Pancreas (tissue), 10 donors: ENCODE measurements around the gene FITM2. TPM values are rescaled to one million over a fixed set of nuclear protein-coding genes. Genes with fewer than 3 reads are reported as not detected.

Experiments
- ATAC-seq, 4 donors: fragments of 200-7000 bp; cut with Tn5 transposase; one replicate each; pipeline versions ENCODE4 v1.8.0 to v1.9.1; 2020; ENCODE audit warnings: mild to moderate bottlenecking in 4 of 4, moderate library complexity in 4 of 4
- DNase-seq, 6 donors: peaks; one replicate each; pipeline ENCODE4 v3.0.0-alpha.2; 2020
- FAIRE-seq: peaks from 2 replicates; lab custom pipeline; 2012; peaks lifted over from hg19 to GRCh38; lab: Jason Lieb, UNC
- H3K27ac ChIP-seq, 4 donors: fragments of 200-600 bp; sonication (generic); 1 replicate in 3 of 4; 2 replicates in 1 of 4; pipeline versions ENCODE4 v1.5.0 to v1.8.0; 2020
- H3K27me3 ChIP-seq, 4 donors: fragments of 200-600 bp; one replicate each; pipeline ENCODE4 v1.8.0; 2021
- H3K36me3 ChIP-seq, 3 donors: fragments of 200-600 bp; sonication (generic) in 1 of 3; one replicate each; pipeline versions ENCODE4 v1.5.0 to v1.8.0; 2020 to 2021
- H3K4me1 ChIP-seq, 3 donors: fragments of 200-600 bp; one replicate each; pipeline ENCODE4 v1.8.0; 2021
- H3K4me3 ChIP-seq, 4 donors: fragments of 200-600 bp; sonication (generic) in 2 of 4; one replicate each; pipeline versions ENCODE4 v1.5.0 to v1.8.0; 2020 to 2021
- H3K9me3 ChIP-seq, 4 donors: fragments of 200-600 bp; one replicate each; pipeline ENCODE4 v1.8.0; 2021
- CTCF ChIP-seq, 4 donors: fragments of 200-600 bp; sonication (generic) in 3 of 4; IDR thresholded peaks; one replicate each; pipeline versions ENCODE4 v1.5.0 to v1.8.0; 2021; ENCODE audit warnings: antibody characterized with exemption in 4 of 4
- WGBS, 2 donors: extraction: QIAGEN DNeasy Blood & Tissue Kit; methylation state at CpG; one replicate each; pipeline ENCODE4 v1.1.7; 2013; 5-methylcytosine and 5-hydroxymethylcytosine counted together
- intact Hi-C, 3 donors: fragments of 100-400 bp; cut with DNase I; formaldehyde crosslinking; loops; one replicate each; pipeline versions ENCODE4 v1.11.1 to v1.14.2; 2022
- polyA plus RNA-seq, 2 donors: library from polyadenylated mRNA; stranded (reverse); fragments of 200-250 nt; gene quantifications; one replicate each; pipeline ENCODE4 v1.2.3, GENCODE V29; 2013
- total RNA-seq, 6 donors: library from RNA; stranded (reverse); fragmentation: NEBNext Ultra II Directional in 4 of 6; extraction: Animal tissue kit (Norgen Biotek cat#: 25700) in 4 of 6; gene quantifications; one replicate each; pipeline versions ENCODE4 v1.2.1 to v1.2.4, GENCODE V29; 2021 to 2023
- donor health status: healthy with polysubstance abuse.
- donor health status: DM: no; HTN: no; CAD: no; lungs with moderate emphysema.
- donor health status: DM: no; HTN: no; CAD: no.
- donor health status: control.
- donor health status: control.
- donor health status: Bipolar disorder and iron deficiency.
- donor health status: DM: yes; HTN: yes; CAD: no.
- donor health status: DM: no; HTN: no; CAD: no.
- donor health status: DM: no; HTN: no; CAD: no.
- donor health status: DM: yes; HTN: yes; CAD: no.

The FITM2 gene
- total and polyA plus RNA-seq, 8 donors: 2.0 to 7.4 (median 5.7) TPM

GRCh38 chr20:44271915-44272663 lies 38.9 kb downstream of the FITM2 start:
- Histone ChIP-seq H3K36me3 (no peaks in the 10 kb centered on the region), H3K4me1 (no peaks in the 10 kb centered on the region), H3K27ac (no peak overlapping the region), H3K4me3 (no peak overlapping the region), H3K27me3 (no peaks in the 10 kb centered on the region), H3K9me3 (no peaks in the 10 kb centered on the region)
- no peak for ATAC-seq
- intact Hi-C loops: no loop called here
- no peak for DNase-seq
- 74 to 77% methylated on average over 14 of the region's 14 CpGs for WGBS, 2 donors
- FAIRE-seq: no peak
- no peak for TF ChIP-seq CTCF (IDR thresholded peaks at IDR 0.05)

- H3K36me3 ChIP-seq: no peaks in the 10 kb centered on the region
- ATAC-seq: no peak
- intact Hi-C loops: no loop called here
- H3K27ac ChIP-seq: no peak overlapping the region
- no peak for DNase-seq
- H3K4me1 ChIP-seq: no peaks in the 10 kb centered on the region
- H3K27me3 ChIP-seq: no peaks in the 10 kb centered on the region
- FAIRE-seq: no peak
- no peak for TF ChIP-seq CTCF (IDR thresholded peaks at IDR 0.05)
- no peak overlapping the region for H3K4me3 ChIP-seq
- H3K9me3 ChIP-seq: no peaks in the 10 kb centered on the region
- 92 to 96% methylated on average over 5 of the region's 5 CpGs for whole genome bisulfite sequencing, 2 donors
These were observed 42.2 kb downstream of the FITM2 start for GRCh38 chr20:44268802-44269201.

GRCh38 chr20:44264287-44264686 lies 46.7 kb downstream of the FITM2 start:
- Histone ChIP-seq H3K36me3 (no peaks in the 10 kb centered on the region), H3K27me3 (no peaks in the 10 kb centered on the region), H3K27ac (no peak overlapping the region), H3K4me1 (no peaks in the 10 kb centered on the region), H3K4me3 (no peak overlapping the region), H3K9me3 (no peaks in the 10 kb centered on the region)
- intact Hi-C loops: no loop called here
- WGBS, 2 donors: 71 to 85% methylated on average over 5 of the region's 5 CpGs
- FAIRE-seq (no peak), DNase-seq (no peak), ATAC-seq (no peak)
- no peak for TF ChIP-seq CTCF (IDR thresholded peaks at IDR 0.05)

- no peak for ATAC-seq
These were observed 52.6 kb downstream of the FITM2 start for GRCh38 chr20:44258226-44258890.

More at GRCh38 chr20:44258226-44258890, 52.6 kb downstream of the FITM2 start:
- intact Hi-C loops: no loop called here
- FAIRE-seq (no peak), DNase-seq (no peak)
- H3K36me3 ChIP-seq: no peaks in the 10 kb centered on the region
- 89 to 93% methylated on average over 18 to 28 of the region's 28 CpGs for WGBS, 2 donors
- no peak overlapping the region for H3K4me3 ChIP-seq
- no peaks in the 10 kb centered on the region for H3K4me1 ChIP-seq
- no peaks in the 10 kb centered on the region for H3K27me3 ChIP-seq
- H3K27ac ChIP-seq: no peak overlapping the region
- no peak for TF ChIP-seq CTCF (IDR thresholded peaks at IDR 0.05)
- no peaks in the 10 kb centered on the region for H3K9me3 ChIP-seq
